ENCODE measurements around the gene DUSP19. TPM values are rescaled to one million over a fixed set of nuclear protein-coding genes. Genes with fewer than 3 reads are reported as not detected.
"Not testable (repeated sequence)": the region's sequence is repeated elsewhere in the genome, so short reads cannot be mapped to it uniquely, and the experiment has no call there.

DUSP19 gene
- total RNA-seq, 1 experiment from 2014 or later = 2.9 TPM

DNA sequence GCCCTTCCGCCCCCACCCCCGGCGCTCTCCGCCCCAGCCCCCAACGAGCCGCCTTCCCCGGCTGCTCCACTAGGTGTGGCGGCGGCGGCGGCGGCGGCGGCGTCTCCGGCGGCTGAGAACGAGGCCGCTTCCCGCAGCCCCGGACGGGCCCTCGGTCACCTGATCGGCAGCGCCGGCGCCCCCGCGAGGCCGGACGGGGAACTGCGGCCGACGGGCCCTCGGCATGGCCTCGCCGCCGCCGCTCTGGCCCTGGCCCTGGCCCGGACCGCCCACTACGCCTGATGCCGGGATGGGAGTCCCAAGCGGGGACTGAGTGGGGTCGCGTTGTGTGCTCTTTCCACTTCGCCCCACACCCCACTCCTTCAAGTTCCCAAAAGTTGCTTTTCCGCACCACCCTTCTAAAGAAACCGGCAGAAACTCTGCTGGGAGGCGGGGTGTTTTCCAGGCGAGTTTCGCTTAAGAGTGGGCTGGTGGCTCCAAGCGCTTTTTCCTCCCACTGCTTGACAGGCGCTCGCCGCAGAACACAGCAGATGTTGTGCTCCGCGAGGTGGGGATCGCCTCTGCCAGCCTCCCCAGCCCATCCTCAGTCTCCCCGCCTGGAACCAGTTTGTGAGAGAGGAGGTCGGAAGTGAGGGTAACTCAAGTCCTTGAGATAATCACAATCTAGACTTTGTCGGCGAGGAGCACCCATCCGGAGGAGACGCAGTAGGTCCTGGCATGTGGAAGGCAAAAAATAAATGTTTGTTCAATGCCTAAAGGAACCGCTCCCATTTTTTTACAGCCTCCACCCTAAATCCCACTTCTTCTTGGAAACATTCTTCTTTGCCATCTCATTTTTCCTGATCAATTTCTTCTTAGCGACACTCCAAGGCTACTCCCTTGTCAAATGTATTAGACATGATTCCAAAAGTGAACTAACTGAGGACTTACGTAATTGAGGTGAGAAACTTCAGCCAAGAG lies 39.9 kb upstream of the DUSP19 start, which contains the start of gene NCKAP1 (continued):
- TF ChIP-seq JUND (IDR thresholded peaks at IDR 0.05) (no peak), TCF7L2 (IDR thresholded peaks at IDR 0.05; ENCODE audit: borderline replicate concordance, extremely low read depth, insufficient read depth, insufficient read length) (no peak), EZH2phosphoT487 (IDR thresholded peaks at IDR 0.05; ENCODE audit: borderline replicate concordance) (no peak), CBX3 (IDR thresholded peaks at IDR 0.05; ENCODE audit: low read depth) (no peak; the same call in 1 of the 2 replicates), SP1 (IDR thresholded peaks at IDR 0.05; ENCODE audit: low read depth) (no peak), EGR1 (IDR thresholded peaks at IDR 0.05; ENCODE audit: low read depth) (0 out of 2 replicates have a peak, but pooled peaks have one; percentile 9)
- TF ChIP-seq, protein P1, sequence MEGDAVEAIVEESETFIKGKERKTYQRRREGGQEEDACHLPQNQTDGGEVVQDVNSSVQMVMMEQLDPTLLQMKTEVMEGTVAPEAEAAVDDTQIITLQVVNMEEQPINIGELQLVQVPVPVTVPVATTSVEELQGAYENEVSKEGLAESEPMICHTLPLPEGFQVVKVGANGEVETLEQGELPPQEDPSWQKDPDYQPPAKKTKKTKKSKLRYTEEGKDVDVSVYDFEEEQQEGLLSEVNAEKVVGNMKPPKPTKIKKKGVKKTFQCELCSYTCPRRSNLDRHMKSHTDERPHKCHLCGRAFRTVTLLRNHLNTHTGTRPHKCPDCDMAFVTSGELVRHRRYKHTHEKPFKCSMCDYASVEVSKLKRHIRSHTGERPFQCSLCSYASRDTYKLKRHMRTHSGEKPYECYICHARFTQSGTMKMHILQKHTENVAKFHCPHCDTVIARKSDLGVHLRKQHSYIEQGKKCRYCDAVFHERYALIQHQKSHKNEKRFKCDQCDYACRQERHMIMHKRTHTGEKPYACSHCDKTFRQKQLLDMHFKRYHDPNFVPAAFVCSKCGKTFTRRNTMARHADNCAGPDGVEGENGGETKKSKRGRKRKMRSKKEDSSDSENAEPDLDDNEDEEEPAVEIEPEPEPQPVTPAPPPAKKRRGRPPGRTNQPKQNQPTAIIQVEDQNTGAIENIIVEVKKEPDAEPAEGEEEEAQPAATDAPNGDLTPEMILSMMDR (IDR thresholded peaks at IDR 0.05 in 2 of 3, conservative IDR thresholded peaks at IDR 0.05 in 1 of 3; ENCODE audit: borderline replicate concordance in 1 of 3, insufficient read depth in 1 of 3, low read depth in 2 of 3, low read length in 2 of 3) = peak in 2 of 3 experiments; percentile 64 to 69; a peak in 4 of 6 replicates

DNA sequence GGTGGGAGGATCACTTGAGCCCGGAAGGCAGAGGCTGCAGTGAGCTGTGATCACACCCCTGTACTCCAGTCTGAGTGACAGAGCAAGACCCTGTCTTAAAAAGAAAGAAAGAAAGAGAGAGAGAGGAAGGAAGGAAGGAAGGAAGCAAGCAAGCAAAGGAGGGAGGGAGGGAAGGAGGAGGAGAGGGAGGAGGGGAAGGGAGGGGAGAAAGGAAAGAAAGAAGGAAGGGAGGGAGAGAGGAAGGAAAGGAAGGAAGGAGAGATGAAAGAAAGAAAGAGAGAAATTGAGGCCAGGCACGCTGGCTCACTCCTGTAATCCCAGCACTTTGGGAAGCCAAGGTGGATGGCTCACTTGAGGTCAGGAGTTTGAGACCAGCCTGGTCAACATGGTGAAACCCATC lies 37.9 kb upstream of the DUSP19 start:
- H3K79me2 ChIP-seq (ENCODE audit: insufficient read depth, low read length) = peaks cover 24% of the 10 kb centered on the region
- ATAC-seq (no peak), DNase-seq (ENCODE audit: low read depth, low spot score) (no peak)
- H3K9ac ChIP-seq (ENCODE audit: low read length) = no peak overlapping the region
- ChIA-PET POLR2A (no interaction called here), CTCF (no interaction called here), RAD21 (ENCODE audit: low non-redundant PET in 1 of 2, low total read pairs in 2 of 2, uncharacterized antibody in 2 of 2, unreplicated experiment in 2 of 2) (no interaction called here)
- H3K4me1 ChIP-seq (ENCODE audit: control insufficient read depth in 1 of 2, insufficient read depth in 2 of 2, low read length in 2 of 2) = peaks cover 7 to 18% of the 10 kb centered on the region in 2 experiments
- TF ChIP-seq, protein P1 (IDR thresholded peaks at IDR 0.05 in 2 of 3, conservative IDR thresholded peaks at IDR 0.05 in 1 of 3; ENCODE audit: borderline replicate concordance in 1 of 3, insufficient read depth in 1 of 3, low read depth in 2 of 3, low read length in 2 of 3) = no peak
- no peak for TF ChIP-seq CEBPB (IDR thresholded peaks at IDR 0.05; ENCODE audit: low read depth)
- TF ChIP-seq SIN3A (IDR thresholded peaks at IDR 0.05; ENCODE audit: low read depth) = no peak
- TF ChIP-seq SP1 (IDR thresholded peaks at IDR 0.05; ENCODE audit: low read depth) = no peak
- no peak for TF ChIP-seq FOSL1 (IDR thresholded peaks at IDR 0.05; ENCODE audit: low read depth)
- TF ChIP-seq POLR2AphosphoS5 (IDR thresholded peaks at IDR 0.05; ENCODE audit: low read depth, low read length) = no peak
- TF ChIP-seq ZFX (IDR thresholded peaks at IDR 0.05) = no peak
- no peak for TF ChIP-seq EGR1 (IDR thresholded peaks at IDR 0.05; ENCODE audit: low read depth)
- no peak for TF ChIP-seq ELF1 (IDR thresholded peaks at IDR 0.05; ENCODE audit: borderline replicate concordance, low read depth)
- TF ChIP-seq JUND (IDR thresholded peaks at IDR 0.05) = no peak
- no peak for TF ChIP-seq EZH2 (IDR thresholded peaks at IDR 0.05)
- intact Hi-C loops (cut with micrococcal nuclease) = no loop called here
- H3K36me3 ChIP-seq (ENCODE audit: control insufficient read depth in 1 of 2, insufficient read depth in 2 of 2, low read length in 2 of 2) = no peaks in the 10 kb centered on the region
- no peak overlapping the region for H3K4me3 ChIP-seq (replicated peaks in 1 of 2; ENCODE audit: low read depth in 1 of 2, low read length in 2 of 2)
- no peak overlapping the region for H3K4me2 ChIP-seq (ENCODE audit: low read length)
- H2AFZ ChIP-seq (ENCODE audit: low read depth, low read length, poor library complexity, severe bottlenecking) = no peak overlapping the region
- no peaks in the 10 kb centered on the region for H3K27me3 ChIP-seq (ENCODE audit: insufficient read depth, low read length)
- no TSS peak for BruUV-seq (replicated peaks)
- H3K9me3 ChIP-seq (ENCODE audit: control insufficient read depth in 1 of 2, insufficient read depth in 1 of 2, low read depth in 1 of 2, low read length in 2 of 2) = no peaks in the 10 kb centered on the region
- H4K20me1 ChIP-seq (ENCODE audit: insufficient read depth) = no peaks in the 10 kb centered on the region
- no peaks in the 10 kb centered on the region for H3K9me2 ChIP-seq (ENCODE audit: insufficient read depth)
- no peak overlapping the region for H3K27ac ChIP-seq (ENCODE audit: low read depth, low read length)

GRCh38 chr2:183043580-183043979 lies 35.0 kb upstream of the DUSP19 start:
- CTCF ChIA-PET; H3K27ac ChIP-seq (ENCODE audit: low read depth, low read length); H3K79me2 ChIP-seq (ENCODE audit: insufficient read depth, low read length); H3K4me2 ChIP-seq (ENCODE audit: low read length); H3K4me3 ChIP-seq (replicated peaks in 1 of 2; ENCODE audit: low read depth in 1 of 2, low read length in 2 of 2); H3K9me2 ChIP-seq (ENCODE audit: insufficient read depth); POLR2A ChIA-PET; RAD21 ChIA-PET (ENCODE audit: low non-redundant PET in 1 of 2, low total read pairs in 2 of 2, uncharacterized antibody in 2 of 2, unreplicated experiment in 2 of 2); H3K27me3 ChIP-seq (ENCODE audit: insufficient read depth, low read length); ATAC-seq; H3K36me3 ChIP-seq (ENCODE audit: control insufficient read depth in 1 of 2, insufficient read depth in 2 of 2, low read length in 2 of 2); DNase-seq (ENCODE audit: low read depth, low spot score); H4K20me1 ChIP-seq (ENCODE audit: insufficient read depth); intact Hi-C loops (cut with micrococcal nuclease); H3K4me1 ChIP-seq (ENCODE audit: control insufficient read depth in 1 of 2, insufficient read depth in 2 of 2, low read length in 2 of 2); BruUV-seq (replicated peaks); H2AFZ ChIP-seq (ENCODE audit: low read depth, low read length, poor library complexity, severe bottlenecking); H3K9me3 ChIP-seq (ENCODE audit: control insufficient read depth in 1 of 2, insufficient read depth in 1 of 2, low read depth in 1 of 2, low read length in 2 of 2); H3K9ac ChIP-seq (ENCODE audit: low read length): not testable (repeated sequence)

Measured in HCT116 (cell line).